ENCODE measurements around the gene IFNA13. TPM values are rescaled to one million over a fixed set of nuclear protein-coding genes. Genes with fewer than 3 reads are reported as not detected.

The IFNA13 gene
- total RNA-seq, 4 donors from 2014 or later, result not detected

GRCh38 chr9:21398955-21399489, 31.2 kb upstream of the IFNA13 start:
- Histone ChIP-seq H3K36me3 (no peaks in the 10 kb centered on the region), H3K27me3 (peaks cover 0 to 79% (median 5%) of the 10 kb centered on the region in 4 donors), H3K4me1 (peaks cover 6 to 22% (median 13%) of the 10 kb centered on the region in 3 donors), H3K4me3 (no peak overlapping the region), H3K27ac (no peak overlapping the region), H3K9me3 (no peaks in the 10 kb centered on the region)
- no peak for DNase-seq
- intact Hi-C loops (cut with DNase I), result no loop called here
- TF ChIP-seq CTCF (IDR thresholded peaks at IDR 0.05) (no peak), POLR2A (IDR thresholded peaks at IDR 0.05) (no peak)
- 84 to 96% methylated on average over 5 of the region's 5 CpGs for WGBS, 2 donors

- no peaks in the 10 kb centered on the region for H3K36me3 ChIP-seq
- H3K9me3 ChIP-seq, result no peaks in the 10 kb centered on the region
- H3K4me3 ChIP-seq, result peak overlapping the region; percentile 15 to 68 (median 45)
- intact Hi-C loops (cut with DNase I), result no loop called here
- H3K4me1 ChIP-seq, result peaks cover 0 to 8% (median 3%) of the 10 kb centered on the region in 3 donors
- peaks cover 0 to 85% (median 0%) of the 10 kb centered on the region in 4 donors for H3K27me3 ChIP-seq
- no peak overlapping the region for H3K27ac ChIP-seq
- WGBS, 2 donors, result 10 to 27% methylated on average over 13 to 28 of the region's 40 CpGs
- no peak for DNase-seq
- TF ChIP-seq CTCF (IDR thresholded peaks at IDR 0.05) (peak in 5 of 6 experiments; percentile 39 to 73 (median 57)), POLR2A (IDR thresholded peaks at IDR 0.05) (no peak)
These were observed 28.2 kb upstream of the IFNA13 start for GRCh38 chr9:21395778-21396717.

- Histone ChIP-seq H3K4me3 (no peak overlapping the region), H3K9me3 (no peaks in the 10 kb centered on the region), H3K27ac (no peak overlapping the region), H3K36me3 (no peaks in the 10 kb centered on the region), H3K27me3 (peaks cover 0 to 84% (median 0%) of the 10 kb centered on the region in 4 donors), H3K4me1 (peaks cover 0 to 8% (median 3%) of the 10 kb centered on the region in 3 donors)
- WGBS, 2 donors, result 82 to 91% methylated on average over 4 to 5 of the region's 6 CpGs
- intact Hi-C loops (cut with DNase I), result no loop called here
- no peak for DNase-seq
- peak in 3 of 6 experiments; percentile 11 to 40 (median 23) for TF ChIP-seq CTCF (IDR thresholded peaks at IDR 0.05)
- TF ChIP-seq POLR2A (IDR thresholded peaks at IDR 0.05), result no peak
These were observed 24.4 kb upstream of the IFNA13 start for GRCh38 chr9:21392270-21392669.

GRCh38 chr9:21385131-21385670, 17.3 kb upstream of the IFNA13 start, which contains the start of gene IFNA2:
TSS of gene IFNA2 (minus strand) at chr9:21385398. CDS start at chr9:21385329, 69 bp downstream.
- H3K36me3 ChIP-seq, result no peaks in the 10 kb centered on the region

More at GRCh38 chr9:21385131-21385670, 17.3 kb upstream of the IFNA13 start, which contains the start of gene IFNA2:
- peaks cover 0 to 66% (median 0%) of the 10 kb centered on the region in 4 donors for H3K27me3 ChIP-seq
- WGBS, 2 donors, result 41 to 46% methylated on average over 1 of the region's 1 CpG
- TF ChIP-seq POLR2A (IDR thresholded peaks at IDR 0.05) (no peak), CTCF (IDR thresholded peaks at IDR 0.05) (no peak)
- H3K9me3 ChIP-seq, result no peaks in the 10 kb centered on the region
- intact Hi-C loops (cut with DNase I), result no loop called here
- no peak within 1 kb of the TSS for H3K4me3 ChIP-seq
- DNase-seq, result no peak
- no peak within 1 kb of the TSS for H3K27ac ChIP-seq
- peaks cover 0 to 5% (median 0%) of the 10 kb centered on the region in 3 donors for H3K4me1 ChIP-seq

All from esophagus squamous epithelium (tissue), 5 donors.